GM18867 (cell line): ENCODE data around the gene CMYA5.

Experiments
- ATAC-seq: cut with Tn5 transposase; IDR thresholded peaks from one replicate; pipeline ENCODE4 v1.9.1; 2021; ENCODE audit warnings: mild to moderate bottlenecking, moderate library complexity; ENCODE audit not compliant: unreplicated experiment

The CMYA5 gene

GRCh38 chr5:79834098-79834753 lies 144.6 kb downstream of the CMYA5 start:
- ATAC-seq: no peak

- ATAC-seq: no peak
Observed at GRCh38 chr5:79834754-79835714, 145.4 kb downstream of the CMYA5 start.

- ATAC-seq: no peak
Observed at GRCh38 chr5:79837761-79838551, 148.3 kb downstream of the CMYA5 start.

GRCh38 chr5:79840084-79840990 lies 150.7 kb downstream of the CMYA5 start:
- no peak for ATAC-seq

- ATAC-seq: no peak
Observed at GRCh38 chr5:79841172-79841571, 151.5 kb downstream of the CMYA5 start.

- ATAC-seq: no peak
Observed at GRCh38 chr5:79842006-79842881, 152.6 kb downstream of the CMYA5 start.

GRCh38 chr5:79842991-79843390 lies 153.4 kb downstream of the CMYA5 start:
- no peak for ATAC-seq

GRCh38 chr5:79843450-79844388 lies 154.1 kb downstream of the CMYA5 start:
- ATAC-seq: no peak

- ATAC-seq: no peak
Observed at GRCh38 chr5:79844571-79844970, 154.9 kb downstream of the CMYA5 start.

- no peak for ATAC-seq
Observed at GRCh38 chr5:79845448-79846197, 156.0 kb downstream of the CMYA5 start.

GRCh38 chr5:79846198-79846521 lies 156.5 kb downstream of the CMYA5 start:
- no peak for ATAC-seq

GRCh38 chr5:79847561-79847960 lies 157.9 kb downstream of the CMYA5 start:
- ATAC-seq: no peak

- no peak for ATAC-seq
Observed at GRCh38 chr5:79849061-79849460, 159.4 kb downstream of the CMYA5 start.
